AG08396 (cell line): ENCODE data around the gene TRPM3.
"Not testable (repeated sequence)": the region's sequence is repeated elsewhere in the genome, so short reads cannot be mapped to it uniquely, and the experiment has no call there.

Source experiments
- DNase-seq: peaks from one replicate; pipeline ENCODE4 v3.0.0; 2012; ENCODE audit warnings: low spot score, mixed read lengths

Gene TRPM3

GRCh38 chr9:70654144-70654543 is 467.3 kb downstream of the TRPM3 start:
- DNase-seq = no peak

- DNase-seq = not testable (repeated sequence)
These were observed 476.8 kb downstream of the TRPM3 start for GRCh38 chr9:70644627-70645026.

GRCh38 chr9:70642341-70642740 is 479.1 kb downstream of the TRPM3 start:
- no peak for DNase-seq

- DNase-seq = no peak
These were observed 479.8 kb downstream of the TRPM3 start for GRCh38 chr9:70641631-70642030.

- DNase-seq = no peak
These were observed 480.4 kb downstream of the TRPM3 start for GRCh38 chr9:70641031-70641430.

- peak; percentile 37 for DNase-seq
These were observed 481.3 kb downstream of the TRPM3 start for GRCh38 chr9:70639853-70640814.

GRCh38 chr9:70635790-70636189 is 485.6 kb downstream of the TRPM3 start:
- DNase-seq = no peak

- DNase-seq = no peak
These were observed 486.7 kb downstream of the TRPM3 start for GRCh38 chr9:70634696-70635095.

GRCh38 chr9:70630971-70631370 is 490.4 kb downstream of the TRPM3 start:
- DNase-seq = no peak

- peak; percentile 45 for DNase-seq
These were observed 492.2 kb downstream of the TRPM3 start for GRCh38 chr9:70629080-70629685.

GRCh38 chr9:70625078-70625477 is 496.3 kb downstream of the TRPM3 start:
- DNase-seq = no peak

GRCh38 chr9:70618784-70619183 is 502.6 kb downstream of the TRPM3 start:
- peak; percentile 49 for DNase-seq

GRCh38 chr9:70617033-70617828 is 504.2 kb downstream of the TRPM3 start:
- no peak for DNase-seq

GRCh38 chr9:70616228-70616990 is 505.0 kb downstream of the TRPM3 start:
- DNase-seq = no peak

GRCh38 chr9:70615464-70616138 is 505.8 kb downstream of the TRPM3 start:
- DNase-seq = no peak

- DNase-seq = no peak
These were observed 506.5 kb downstream of the TRPM3 start for GRCh38 chr9:70614786-70615463.

- no peak for DNase-seq
These were observed 508.2 kb downstream of the TRPM3 start for GRCh38 chr9:70613024-70613768.

- no peak for DNase-seq
These were observed 511.2 kb downstream of the TRPM3 start for GRCh38 chr9:70610287-70610644.

GRCh38 chr9:70609542-70610286 is 511.7 kb downstream of the TRPM3 start:
- DNase-seq = peak; percentile 80
